ENCODE data around the gene HOXA4. TPM values are rescaled to one million over a fixed set of nuclear protein-coding genes. Genes with fewer than 3 reads are reported as not detected.
A peak's percentile ranks its signal among the peaks of the same experiment; 100 is the strongest.

The HOXA4 gene
- total RNA-seq, 1 experiment from 2014 or later = 2.3 TPM

DNA sequence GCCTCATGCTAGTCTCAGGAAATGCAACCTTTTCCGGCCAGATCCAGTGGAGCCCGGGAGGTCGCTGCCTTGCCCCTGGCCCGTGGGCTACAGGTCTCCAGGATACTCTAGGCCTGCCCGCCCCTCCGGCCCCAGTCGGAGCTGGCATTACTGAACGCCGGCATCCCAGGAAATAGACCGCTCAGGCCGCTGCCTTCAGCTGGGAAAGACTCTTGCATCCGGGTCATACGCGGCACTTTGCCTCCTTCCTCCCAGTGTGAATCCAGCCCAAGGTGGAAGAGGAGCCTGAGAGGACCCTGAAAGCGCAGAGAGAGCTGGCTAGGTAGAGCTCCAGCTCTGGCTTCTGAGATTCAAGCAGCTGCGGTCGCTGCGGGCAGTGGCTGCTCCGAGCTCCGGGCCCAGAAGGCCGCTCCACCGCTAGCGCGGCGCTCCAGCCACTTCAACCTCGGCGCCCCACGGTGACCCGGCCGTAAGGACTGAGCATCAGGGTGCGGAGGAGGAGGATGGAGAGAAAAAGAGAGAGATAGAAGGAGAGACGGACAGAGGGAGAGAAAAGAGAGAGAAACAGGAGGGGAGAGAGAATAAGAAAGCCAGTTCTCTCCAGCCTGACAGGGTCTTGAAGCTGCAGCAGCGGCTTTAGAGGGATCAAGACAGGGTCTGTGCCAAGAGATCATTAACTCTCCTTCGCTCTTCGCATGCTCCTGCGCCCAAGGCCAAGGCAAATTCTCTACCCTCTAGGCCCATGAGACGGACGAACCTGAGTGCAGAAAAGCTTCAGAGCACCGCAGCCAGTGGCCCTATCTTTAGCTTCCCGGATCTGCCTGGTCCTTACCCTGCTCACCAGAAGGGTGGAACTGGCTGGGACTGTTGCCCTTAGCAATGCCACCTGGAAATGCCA is 45.3 kb upstream of the HOXA4 start:
- H3K4me2 ChIP-seq (ENCODE audit: low read length) = peak overlapping the region; percentile 93
- peak overlapping the region; percentile 90 for H3K9ac ChIP-seq (ENCODE audit: low read length)
- H3K36me3 ChIP-seq (ENCODE audit: low read depth, low read length) = no peaks in the 10 kb centered on the region
- no peaks in the 10 kb centered on the region for H4K20me1 ChIP-seq (ENCODE audit: low read length)
- H3K27ac ChIP-seq (ENCODE audit: low read length) = peak overlapping the region; percentile 97
- peaks cover 26% of the 10 kb centered on the region for H3K4me1 ChIP-seq (ENCODE audit: insufficient read depth, low read length)
- intact Hi-C loops (cut with micrococcal nuclease) = loop anchor here (1.0 kb wide), 2 partner anchors 10 to 11 kb away; partner anchors contain the start of gene HOXA9
- no peaks in the 10 kb centered on the region for H3F3A ChIP-seq (ENCODE audit: low read length, unreplicated experiment)
- no peaks in the 10 kb centered on the region for H3K9me3 ChIP-seq (ENCODE audit: low read length)
- H3K27me3 ChIP-seq (ENCODE audit: low read length) = no peaks in the 10 kb centered on the region
- TF ChIP-seq, protein P1, sequence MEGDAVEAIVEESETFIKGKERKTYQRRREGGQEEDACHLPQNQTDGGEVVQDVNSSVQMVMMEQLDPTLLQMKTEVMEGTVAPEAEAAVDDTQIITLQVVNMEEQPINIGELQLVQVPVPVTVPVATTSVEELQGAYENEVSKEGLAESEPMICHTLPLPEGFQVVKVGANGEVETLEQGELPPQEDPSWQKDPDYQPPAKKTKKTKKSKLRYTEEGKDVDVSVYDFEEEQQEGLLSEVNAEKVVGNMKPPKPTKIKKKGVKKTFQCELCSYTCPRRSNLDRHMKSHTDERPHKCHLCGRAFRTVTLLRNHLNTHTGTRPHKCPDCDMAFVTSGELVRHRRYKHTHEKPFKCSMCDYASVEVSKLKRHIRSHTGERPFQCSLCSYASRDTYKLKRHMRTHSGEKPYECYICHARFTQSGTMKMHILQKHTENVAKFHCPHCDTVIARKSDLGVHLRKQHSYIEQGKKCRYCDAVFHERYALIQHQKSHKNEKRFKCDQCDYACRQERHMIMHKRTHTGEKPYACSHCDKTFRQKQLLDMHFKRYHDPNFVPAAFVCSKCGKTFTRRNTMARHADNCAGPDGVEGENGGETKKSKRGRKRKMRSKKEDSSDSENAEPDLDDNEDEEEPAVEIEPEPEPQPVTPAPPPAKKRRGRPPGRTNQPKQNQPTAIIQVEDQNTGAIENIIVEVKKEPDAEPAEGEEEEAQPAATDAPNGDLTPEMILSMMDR (conservative IDR thresholded peaks at IDR 0.05; ENCODE audit: low read depth, low read length) = no peak
- TF ChIP-seq EZH2 (IDR thresholded peaks at IDR 0.05; ENCODE audit: low read length, unreplicated experiment) = no peak
- TF ChIP-seq EZH2phosphoT487 (IDR thresholded peaks at IDR 0.05; ENCODE audit: borderline replicate concordance, low read length) = no peak
- DNase-seq (no peak), ATAC-seq (no peak)
- no peak overlapping the region for H2AFZ ChIP-seq (ENCODE audit: low read length)
- POLR2A ChIA-PET (ENCODE audit: unreplicated experiment) = interaction anchor here (0.6 to 1.6 kb wide), 7 partner anchors 9 to 976 kb away, joined by 3 to 9 read pairs (median 4); partner anchors contain the start of genes HOXA11 and HOXA9
- CTCF ChIA-PET = interaction anchor here (0.6 to 0.9 kb wide), 4 partner anchors 16 to 806 kb away, joined by 6 to 10 read pairs (median 8); no protein-coding TSS in a partner anchor
- TSS peak; percentile 27 for BruUV-seq (replicated peaks)
- no peaks in the 10 kb centered on the region for H3K9me2 ChIP-seq (replicated peaks; ENCODE audit: low read length)
- H3K4me3 ChIP-seq (ENCODE audit: low read length) = peak overlapping the region; percentile 84
- peaks cover 99% of the 10 kb centered on the region for H3K79me2 ChIP-seq (ENCODE audit: low read length)

DNA sequence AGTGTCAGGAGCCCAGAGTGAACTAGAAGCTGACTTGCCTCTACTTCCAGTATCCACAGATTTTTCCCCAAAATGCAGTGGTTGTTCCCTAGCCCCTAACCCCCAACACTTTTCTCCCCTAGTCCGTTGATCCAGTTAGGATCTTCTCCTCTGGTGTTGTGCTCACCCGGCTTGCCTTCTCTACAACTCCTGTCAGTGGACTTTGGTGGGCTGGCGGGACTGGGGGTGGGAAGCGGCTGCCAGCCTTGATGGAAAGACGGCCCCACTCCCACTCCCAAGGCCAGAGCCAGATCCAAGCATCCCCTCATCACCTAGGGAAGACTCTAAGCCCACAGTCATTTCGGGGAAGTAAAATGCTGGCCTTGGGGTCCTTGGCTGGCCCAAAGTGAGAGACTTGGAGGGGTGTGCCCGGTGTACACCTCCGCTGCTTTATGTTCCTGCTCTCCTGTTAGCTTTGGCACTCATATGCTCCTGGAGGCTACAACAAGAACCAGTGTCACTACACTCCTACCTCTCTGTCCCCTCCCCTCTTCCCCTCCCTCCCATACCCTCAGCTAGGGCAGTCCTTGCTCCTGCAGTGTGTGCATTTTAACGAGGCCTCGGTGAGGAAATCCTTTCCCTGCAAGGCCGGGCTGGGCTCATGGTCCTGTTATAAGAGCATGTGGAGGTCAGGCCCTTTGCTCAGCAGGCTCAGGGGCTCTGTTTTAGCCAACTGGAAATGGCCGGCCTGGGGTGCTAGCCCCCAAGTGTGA is 44.5 kb upstream of the HOXA4 start:
- Histone ChIP-seq H3K9ac (ENCODE audit: low read length) (peak overlapping the region; percentile 90), H4K20me1 (ENCODE audit: low read length) (no peaks in the 10 kb centered on the region), H3K4me3 (ENCODE audit: low read length) (peak overlapping the region; percentile 84), H3K9me2 (replicated peaks; ENCODE audit: low read length) (no peaks in the 10 kb centered on the region), H2AFZ (ENCODE audit: low read length) (no peak overlapping the region), H3F3A (ENCODE audit: low read length, unreplicated experiment) (no peaks in the 10 kb centered on the region), H3K9me3 (ENCODE audit: low read length) (no peaks in the 10 kb centered on the region), H3K4me2 (ENCODE audit: low read length) (peak overlapping the region; percentile 93), H3K27ac (ENCODE audit: low read length) (peak overlapping the region; percentile 97), H3K27me3 (ENCODE audit: low read length) (no peaks in the 10 kb centered on the region), H3K79me2 (ENCODE audit: low read length) (peaks cover 99% of the 10 kb centered on the region), H3K36me3 (ENCODE audit: low read depth, low read length) (0 out of 2 replicates have a peak, but pooled peaks cover 4% of the 10 kb centered on the region), H3K4me1 (ENCODE audit: insufficient read depth, low read length) (peaks cover 18% of the 10 kb centered on the region)
- BruUV-seq (replicated peaks) = no TSS peak
- intact Hi-C loops (cut with micrococcal nuclease) = loop anchor here (1.0 kb wide), 1 partner anchor 10 kb away; the partner anchor contains the start of gene HOXA9
- TF ChIP-seq, protein P1 (conservative IDR thresholded peaks at IDR 0.05; ENCODE audit: low read depth, low read length) = no peak
- no peak for TF ChIP-seq EZH2phosphoT487 (IDR thresholded peaks at IDR 0.05; ENCODE audit: borderline replicate concordance, low read length)
- TF ChIP-seq EZH2 (IDR thresholded peaks at IDR 0.05; ENCODE audit: low read length, unreplicated experiment) = no peak
- CTCF ChIA-PET = interaction anchor here (0.6 to 0.9 kb wide), 4 partner anchors 15 to 805 kb away, joined by 6 to 10 read pairs (median 8); no protein-coding TSS in a partner anchor
- peak; percentile 49 for ATAC-seq
- POLR2A ChIA-PET (ENCODE audit: unreplicated experiment) = interaction anchor here (0.6 to 1.6 kb wide), 7 partner anchors 8 to 975 kb away, joined by 3 to 9 read pairs (median 4); partner anchors contain the start of genes HOXA11 and HOXA9
- peak; percentile 89 for DNase-seq
